Measurements from ENCODE around the gene RAB41. TPM values are rescaled to one million over a fixed set of nuclear protein-coding genes. Genes with fewer than 3 reads are reported as not detected.

Gene RAB41
- total and polyA plus RNA-seq, 2 of the 13 experiments (the other 11 are each of a cell fraction or from before 2014, with no cell fraction given): not detected

DNA sequence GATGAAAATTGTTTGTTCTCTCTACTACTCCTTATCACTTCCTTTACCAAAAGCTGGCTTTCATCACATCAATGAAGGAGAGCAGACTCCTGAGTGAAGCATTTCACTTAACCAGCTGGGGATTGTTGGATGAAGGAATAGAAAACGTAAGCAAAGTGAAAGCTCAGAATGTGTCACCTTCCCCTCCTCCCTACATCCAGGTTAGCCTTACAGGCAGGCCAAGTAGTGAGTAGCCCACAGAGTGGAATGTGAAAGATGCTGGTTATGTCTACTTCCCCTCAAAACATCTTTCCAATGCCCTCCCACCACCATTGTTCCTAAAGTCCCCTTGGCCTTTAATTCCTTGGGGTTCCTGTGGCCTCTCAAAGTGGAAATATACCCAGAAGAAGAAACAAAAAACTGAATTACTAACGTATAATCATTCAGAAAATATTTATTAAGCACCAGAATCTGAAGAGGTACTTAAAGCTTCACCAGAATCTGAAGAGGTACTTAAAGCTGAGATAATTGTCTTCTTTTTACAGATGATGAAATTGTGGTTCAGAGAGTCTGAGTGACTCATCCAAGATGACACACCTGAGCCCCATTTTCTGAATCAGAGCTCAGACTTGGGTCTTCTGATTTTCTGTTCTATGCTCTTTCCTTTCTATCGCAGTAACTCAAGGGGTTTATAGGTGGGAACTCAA lies 28.5 kb upstream of the RAB41 start (continued):
- TF ChIP-seq FLYWCH1 (CRISPR knock-in tag; IDR thresholded peaks at IDR 0.05): no peak
- no peak for TF ChIP-seq PRDM10 (CRISPR knock-in tag; IDR thresholded peaks at IDR 0.05; ENCODE audit: low read depth)
- no peak for TF ChIP-seq ZSCAN30 (CRISPR knock-in tag; IDR thresholded peaks at IDR 0.05)

DNA sequence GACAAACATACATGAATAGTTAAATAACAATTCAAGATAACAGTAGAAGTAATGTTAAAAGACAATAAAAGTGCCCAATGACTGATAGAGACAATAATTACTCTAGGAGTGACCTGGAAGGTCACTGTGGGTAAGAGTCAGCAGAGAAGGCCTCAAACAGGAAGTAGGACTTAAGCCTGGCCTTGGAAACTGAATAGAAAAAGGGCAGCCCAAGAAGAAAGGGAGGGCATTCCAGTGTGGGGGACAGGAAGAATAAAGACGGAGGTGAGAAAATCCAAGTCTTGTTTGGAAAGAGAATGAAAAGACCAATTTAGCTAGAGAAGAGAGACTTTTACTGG lies 27.9 kb upstream of the RAB41 start:
- no peaks in the 10 kb centered on the region for H3K9me3 ChIP-seq (ENCODE audit: low read length)
- intact Hi-C loops (cut with micrococcal nuclease; ENCODE audit: unreplicated experiment) (no loop called here), in situ Hi-C loops (cut with HindIII; ENCODE audit: extremely low pct_ligation_motif_present, low pct_unique_long_range_greater_than_20kb) (no loop called here)
- H3K4me2 ChIP-seq (ENCODE audit: low read depth, low read length): no peak overlapping the region
- no peak for FAIRE-seq
- no peak overlapping the region for H3K9ac ChIP-seq (ENCODE audit: insufficient read depth, low read depth, low read length)
- H3K27me3 ChIP-seq (ENCODE audit: control insufficient read depth in 1 of 2, insufficient read depth in 2 of 2, low read length in 2 of 2): no peaks in the 10 kb centered on the region
- TF ChIP-seq HCFC1 (IDR thresholded peaks at IDR 0.05; ENCODE audit: low read depth, low read length) (no peak), STAG1 (CRISPR knock-in tag; IDR thresholded peaks at IDR 0.05) (no peak), ZNF614 (CRISPR knock-in tag; IDR thresholded peaks at IDR 0.05; ENCODE audit: borderline replicate concordance) (no peak), ZNF703 (CRISPR knock-in tag; IDR thresholded peaks at IDR 0.05; ENCODE audit: borderline replicate concordance) (no peak), YY1 (IDR thresholded peaks at IDR 0.05; ENCODE audit: insufficient read depth, insufficient replicate concordance, low read depth, low read length) (no peak), MIER3 (CRISPR knock-in tag; IDR thresholded peaks at IDR 0.05; ENCODE audit: borderline replicate concordance) (no peak), PATZ1 (CRISPR knock-in tag; IDR thresholded peaks at IDR 0.05) (no peak), ZNF10 (CRISPR knock-in tag; IDR thresholded peaks at IDR 0.05; ENCODE audit: borderline replicate concordance, low read depth) (no peak), SNAI1 (CRISPR knock-in tag; IDR thresholded peaks at IDR 0.05; ENCODE audit: borderline replicate concordance) (no peak), ZNF674 (CRISPR knock-in tag; IDR thresholded peaks at IDR 0.05; ENCODE audit: low read depth) (no peak), RAD21 (CRISPR knock-in tag; IDR thresholded peaks at IDR 0.05) (no peak), ISL2 (CRISPR knock-in tag; IDR thresholded peaks at IDR 0.05) (no peak), RAD51 (IDR thresholded peaks at IDR 0.05; ENCODE audit: borderline replicate concordance) (no peak)
- BruUV-seq (replicated peaks): no TSS peak
- peak; percentile 28 for DNase-seq (ENCODE audit: low spot score)
- H2AFZ ChIP-seq (ENCODE audit: low read length): no peak overlapping the region
- no peaks in the 10 kb centered on the region for H4K20me1 ChIP-seq (ENCODE audit: insufficient read depth, low read length)
- no peak overlapping the region for H3K27ac ChIP-seq (ENCODE audit: extremely low read length, insufficient read depth, low read length)
- H3K4me1 ChIP-seq (ENCODE audit: insufficient read depth, low read length): peaks cover 21% of the 10 kb centered on the region
- ChIA-PET POLR2A (no interaction called here), CTCF (ENCODE audit: low intra/inter-chr PET ratio, low total read pairs) (no interaction called here)
- no peaks in the 10 kb centered on the region for H3K36me3 ChIP-seq (replicated peaks in 1 of 2; ENCODE audit: control insufficient read depth in 1 of 2, insufficient read depth in 2 of 2, low read length in 2 of 2)
- WGBS (ENCODE audit: low lambda C conversion rate): 5% methylated on average over 1 of the region's 1 CpG
- no peaks in the 10 kb centered on the region for H3K79me2 ChIP-seq (ENCODE audit: insufficient read depth, low read length)
- ATAC-seq: no peak
- H3K4me3 ChIP-seq (replicated peaks in 1 of 3; ENCODE audit: insufficient read depth in 1 of 3, low read depth in 2 of 3, low read length in 3 of 3): no peak overlapping the region
